ENCODE data around the gene CDH23. TPM values are rescaled to one million over a fixed set of nuclear protein-coding genes. Genes with fewer than 3 reads are reported as not detected.

CDH23 gene
- total and polyA plus RNA-seq, 12 donors = 1.7 to 20.2 (median 7.8) TPM

- Histone ChIP-seq H3K4me1 (replicated peaks in 1 of 2) (no peaks in the 10 kb centered on the region), H3K36me3 (replicated peaks in 1 of 2) (no peaks in the 10 kb centered on the region), H3K27ac (no peak overlapping the region), H3K4me3 (no peak overlapping the region), H3K27me3 (peaks cover 9% of the 10 kb centered on the region), H3K9me3 (replicated peaks in 1 of 3) (no peaks in the 10 kb centered on the region)
- TF ChIP-seq CTCF (IDR thresholded peaks at IDR 0.05) = no peak
- no peak for TF ChIP-seq POLR2A (IDR thresholded peaks at IDR 0.05)
- intact Hi-C loops (cut with DNase I) = no loop called here
- DNase-seq = no peak
- WGBS, 4 donors = 79 to 82% (median 81%) methylated on average over 9 to 11 of the region's 11 CpGs
Observed at GRCh38 chr10:71526653-71527052, 129.9 kb downstream of the CDH23 start.

- WGBS, 4 donors = 29 to 46% (median 39%) methylated on average over 1 to 12 of the region's 12 CpGs
- peak; percentile 55 to 90 (median 85) for DNase-seq
- no peaks in the 10 kb centered on the region for H3K9me3 ChIP-seq (replicated peaks in 1 of 3)
- peaks cover 9% of the 10 kb centered on the region for H3K27me3 ChIP-seq
- TF ChIP-seq CTCF (IDR thresholded peaks at IDR 0.05) = no peak
- no peak for TF ChIP-seq POLR2A (IDR thresholded peaks at IDR 0.05)
- H3K4me3 ChIP-seq = no peak overlapping the region
- H3K27ac ChIP-seq = no peak overlapping the region
- H3K4me1 ChIP-seq (replicated peaks in 1 of 2) = no peaks in the 10 kb centered on the region
- intact Hi-C loops (cut with DNase I) = no loop called here
- H3K36me3 ChIP-seq (replicated peaks in 1 of 2) = no peaks in the 10 kb centered on the region
Observed at GRCh38 chr10:71527135-71527534, 130.4 kb downstream of the CDH23 start.

GRCh38 chr10:71528371-71529206, 131.9 kb downstream of the CDH23 start:
- no peaks in the 10 kb centered on the region for H3K9me3 ChIP-seq (replicated peaks in 1 of 3)
- intact Hi-C loops (cut with DNase I) = no loop called here
- no peak for TF ChIP-seq CTCF (IDR thresholded peaks at IDR 0.05)
- TF ChIP-seq POLR2A (IDR thresholded peaks at IDR 0.05) = no peak
- 83 to 94% (median 89%) methylated on average over 16 to 17 of the region's 17 CpGs for WGBS, 4 donors
- no peak overlapping the region for H3K27ac ChIP-seq
- H3K36me3 ChIP-seq (replicated peaks in 1 of 2) = no peaks in the 10 kb centered on the region
- H3K4me3 ChIP-seq = no peak overlapping the region
- no peak for DNase-seq
- H3K27me3 ChIP-seq = peaks cover 9% of the 10 kb centered on the region
- no peaks in the 10 kb centered on the region for H3K4me1 ChIP-seq (replicated peaks in 1 of 2)

GRCh38 chr10:71529207-71529827, 132.6 kb downstream of the CDH23 start:
- no peak for TF ChIP-seq POLR2A (IDR thresholded peaks at IDR 0.05)
- TF ChIP-seq CTCF (IDR thresholded peaks at IDR 0.05) = no peak
- no peaks in the 10 kb centered on the region for H3K4me1 ChIP-seq (replicated peaks in 1 of 2)
- no peak overlapping the region for H3K27ac ChIP-seq
- H3K27me3 ChIP-seq = peaks cover 5% of the 10 kb centered on the region
- H3K9me3 ChIP-seq (replicated peaks in 1 of 3) = no peaks in the 10 kb centered on the region
- 80 to 95% (median 92%) methylated on average over 5 to 11 of the region's 11 CpGs for WGBS, 4 donors
- no peak for DNase-seq
- intact Hi-C loops (cut with DNase I) = no loop called here
- H3K4me3 ChIP-seq = no peak overlapping the region
- H3K36me3 ChIP-seq (replicated peaks in 1 of 2) = no peaks in the 10 kb centered on the region

Measured in adrenal gland (tissue), 12 donors.